ENCODE measurements around the gene PATJ. TPM values are rescaled to one million over a fixed set of nuclear protein-coding genes. Genes with fewer than 3 reads are reported as not detected.
A peak's percentile ranks its signal among the peaks of the same experiment; 100 is the strongest.

Gene PATJ
- total RNA-seq, result 3.0 and 4.2 TPM in 2 replicates
- polyA plus RNA-seq, result 0.57 and 1.1 TPM in 2 replicates
- 0.80 and 0.92 TPM in 2 replicates for polyA plus RNA-seq (2011; cell fraction: cytosol; rRNA removed)
- polyA plus RNA-seq (2011; cell fraction: nucleus; rRNA removed), result 2.6 and 3.4 TPM in 2 replicates
- 1.3 and 1.7 TPM in 2 replicates for polyA plus RNA-seq (2012)
- polyA minus RNA-seq, result 4.2 and 7.9 TPM in 2 replicates
- polyA minus RNA-seq (2011; cell fraction: cytosol; rRNA and poly(A)+ RNA removed), result 10.0 TPM
- 8.7 and 11.9 TPM in 2 replicates for polyA minus RNA-seq (2011; cell fraction: nucleus; rRNA and poly(A)+ RNA removed)
- percentile 37 among the genes with signal in this experiment for Bru-seq, nascent RNA
- BruChase-seq, experiment 1, labeled RNA remaining after a 6-hour chase, result percentile 32 among the genes with signal in this experiment
- BruChase-seq, experiment 2, labeled RNA remaining after a 2-hour chase, result percentile 36 among the genes with signal in this experiment
- long read RNA-seq, full-length matches to known transcripts, result 1 of 2 reads
- long read RNA-seq, partial matches to known transcripts, result 0 of 2 reads
- long read RNA-seq, other reads (novel, unspliced or antisense), result 1 of 2 reads

- intact Hi-C loops (cut with micrococcal nuclease) (loop anchor here (1.0 to 5.0 kb wide), 2 partner anchors 17 to 100 kb away; partner anchors contain the start of gene TM2D1), dilution Hi-C loops (cut with MboI; ENCODE audit: extremely low pct_ligation_motif_present, low sequenced_read_pairs) (no loop called here)
- no peaks in the 10 kb centered on the region for H3K79me2 ChIP-seq (ENCODE audit: control insufficient read depth, insufficient read depth, low read length)
- DNase-seq (ENCODE audit: low read depth, low spot score) (peak; percentile 28), FAIRE-seq (peak; percentile 62)
- peak within 1 kb of the TSS; percentile 21 to 76 (median 47) for H3K4me3 ChIP-seq (replicated peaks in 1 of 3; ENCODE audit: insufficient read depth in 1 of 3, low read depth in 1 of 3, low read length in 3 of 3)
- H3K36me3 ChIP-seq (ENCODE audit: control insufficient read depth in 2 of 2, extremely low read depth in 1 of 2, insufficient read depth in 2 of 2, low read length in 2 of 2), result no peaks in the 10 kb centered on the region
- H2AFZ ChIP-seq (ENCODE audit: low read depth, low read length), result peak within 1 kb of the TSS; percentile 99
- no peaks in the 10 kb centered on the region for H3K27me3 ChIP-seq (ENCODE audit: control insufficient read depth in 2 of 2, insufficient read depth in 2 of 2, low read length in 2 of 2)
- H3K9me1 ChIP-seq (replicated peaks; ENCODE audit: control insufficient read depth, extremely low read depth, insufficient read depth, low read length), result no peaks in the 10 kb centered on the region
- TF ChIP-seq MAX (IDR thresholded peaks at IDR 0.05; ENCODE audit: insufficient read depth, insufficient read length) (no peak), MYC (IDR thresholded peaks at IDR 0.05; ENCODE audit: low read depth, low read length) (no peak), EZH2 (IDR thresholded peaks at IDR 0.05; ENCODE audit: borderline replicate concordance, low read depth, low read length, severe bottlenecking) (no peak), POLR2A (IDR thresholded peaks at IDR 0.05; ENCODE audit: low read depth, low read length) (no peak), POLR2AphosphoS5 (IDR thresholded peaks at IDR 0.05; ENCODE audit: insufficient read depth, low read depth, low read length) (no peak), CTCF (IDR thresholded peaks at IDR 0.05; ENCODE audit: extremely low read depth in 1 of 2, insufficient read depth in 1 of 2, low read depth in 1 of 2, low read length in 2 of 2) (no peak), GATA2 (IDR thresholded peaks at IDR 0.05; ENCODE audit: insufficient read depth, insufficient read length, low read depth, low read length) (no peak), FOS (IDR thresholded peaks at IDR 0.05; ENCODE audit: borderline replicate concordance, insufficient read depth, low read length) (no peak), JUN (IDR thresholded peaks at IDR 0.05; ENCODE audit: borderline replicate concordance, insufficient read depth, insufficient read length, low read depth) (no peak)
- peak within 1 kb of the TSS; percentile 40 for H3K27ac ChIP-seq (ENCODE audit: insufficient read depth, low read depth, low read length)
- BruUV-seq (replicated peaks), result no TSS peak
- no peaks in the 10 kb centered on the region for H3K4me1 ChIP-seq (ENCODE audit: control insufficient read depth, extremely low read depth, insufficient read depth, low read length)
- peak within 1 kb of the TSS; percentile 64 for H3K4me2 ChIP-seq (ENCODE audit: insufficient read depth, low read length)
- ChIA-PET POLR2A (no interaction called here), CTCF (no interaction called here)
- peak within 1 kb of the TSS; percentile 88 for H3K9ac ChIP-seq (replicated peaks; ENCODE audit: extremely low read depth, insufficient read depth, low read length)
- no peaks in the 10 kb centered on the region for H4K20me1 ChIP-seq (replicated peaks; ENCODE audit: control insufficient read depth, extremely low read depth, insufficient read depth, low read length)
- H3K9me3 ChIP-seq (replicated peaks; ENCODE audit: control insufficient read depth, insufficient read depth, low read length), result no peaks in the 10 kb centered on the region
Measured at GRCh38 chr1:61741711-61742619, at the start of gene PATJ. TSS of gene PATJ (plus strand) at chr1:61742480. CDS start at chr1:61762893, 20,413 bp downstream.

Data from endothelial cell of umbilical vein (primary cell).